HS-27A (cell line): ENCODE data around the gene TOMM20L.
"Not testable (repeated sequence)": the region's sequence is repeated elsewhere in the genome, so short reads cannot be mapped to it uniquely, and the experiment has no call there.

Experiments used
- DNase-seq: peaks from one replicate; pipeline ENCODE4 v3.0.0-alpha.2; 2012; ENCODE audit warnings: low read depth, missing footprints

The TOMM20L gene

GRCh38 chr14:58395812-58396788 is at the start of gene TOMM20L:
Gene TOMM20L, plus strand, starts transcription at chr14:58395930. Its CDS starts 28 bp downstream, at chr14:58395958.
- DNase-seq: peak; percentile 23

- DNase-seq: no peak
These were observed 42.0 kb upstream of the TOMM20L start for GRCh38 chr14:58353516-58354299.

- no peak for DNase-seq
These were observed 40.9 kb upstream of the TOMM20L start for GRCh38 chr14:58354808-58355207.

GRCh38 chr14:58356268-58356667 is 39.5 kb upstream of the TOMM20L start:
- no peak for DNase-seq

- not testable (repeated sequence) for DNase-seq
These were observed 33.5 kb upstream of the TOMM20L start for GRCh38 chr14:58362272-58362671.

- no peak for DNase-seq
These were observed 32.8 kb upstream of the TOMM20L start for GRCh38 chr14:58362798-58363412.

GRCh38 chr14:58364316-58364715 is 31.4 kb upstream of the TOMM20L start:
- DNase-seq: no peak

- DNase-seq: no peak
These were observed 28.4 kb upstream of the TOMM20L start for GRCh38 chr14:58367296-58367695.

- DNase-seq: no peak
These were observed 26.8 kb upstream of the TOMM20L start for GRCh38 chr14:58368956-58369355.

- DNase-seq: no peak
These were observed 18.9 kb upstream of the TOMM20L start for GRCh38 chr14:58376791-58377190.

GRCh38 chr14:58390830-58391229 is 4.9 kb upstream of the TOMM20L start:
- no peak for DNase-seq

- DNase-seq: no peak
These were observed 243 bp upstream of the TOMM20L start for GRCh38 chr14:58395562-58395811.

- DNase-seq: no peak
These were observed 1.4 kb downstream of the TOMM20L start for GRCh38 chr14:58397156-58397555.

- DNase-seq: no peak
These were observed 2.8 kb downstream of the TOMM20L start for GRCh38 chr14:58398495-58398894.

- DNase-seq: no peak
These were observed 3.2 kb downstream of the TOMM20L start for GRCh38 chr14:58398895-58399294.

GRCh38 chr14:58401587-58401986 is 5.9 kb downstream of the TOMM20L start:
- no peak for DNase-seq

- no peak for DNase-seq
These were observed 13.0 kb downstream of the TOMM20L start for GRCh38 chr14:58408681-58409215.

GRCh38 chr14:58414845-58415244 is 19.1 kb downstream of the TOMM20L start:
- DNase-seq: no peak

- DNase-seq: no peak
These were observed 20.2 kb downstream of the TOMM20L start for GRCh38 chr14:58415636-58416547.

- not testable (repeated sequence) for DNase-seq
These were observed 21.2 kb downstream of the TOMM20L start for GRCh38 chr14:58416934-58417333.

- DNase-seq: peak; percentile 3
These were observed 31.0 kb downstream of the TOMM20L start for GRCh38 chr14:58426670-58427280.
